A673 (cell line): Measurements from ENCODE around the gene NR1H2. TPM values are rescaled to one million over a fixed set of nuclear protein-coding genes. Genes with fewer than 3 reads are reported as not detected.
A peak's percentile ranks its signal among the peaks of the same experiment; 100 is the strongest.

Experiments
- BruUV-seq: library from RNA; stranded (reverse); fragments of 400-500 nt; replicated peaks from 2 replicates; lab custom pipeline; 2021; lab: Mats Ljungman, UMichigan
- CTCF ChIA-PET: fragments of 300-600 bp; sonication (Branson Sonifier 250); formaldehyde crosslinking; loops from one replicate; lab custom pipeline; 2022; ENCODE audit warnings: antibody characterized with exemption; lab: Charles Lee
- POLR2A ChIA-PET: fragments of 300-600 bp; sonication (Branson Sonifier 250); formaldehyde crosslinking; loops from one replicate; lab custom pipeline; 2022; ENCODE audit warnings: antibody characterized with exemption; ENCODE audit not compliant: low non-redundant PET; lab: Charles Lee
- DNase-seq: peaks from one replicate; pipeline ENCODE4 v3.0.0-alpha.2; 2015; ENCODE audit warnings: low spot score
- H3K27ac ChIP-seq: fragments of 200-600 bp; sonication (generic); 2 replicates; pipeline ENCODE4 v1.5.1; 2016; ENCODE audit warnings: mixed run types, low read depth, mild to moderate bottlenecking, mixed read lengths, antibody characterized with exemption, low read length; ENCODE audit not compliant: poor library complexity, severe bottlenecking
- H3K27me3 ChIP-seq: fragments of 200-600 bp; sonication (generic); replicated peaks from 2 replicates; pipeline ENCODE4 v1.6.1; 2017; ENCODE audit warnings: mixed run types, low read depth, mild to moderate bottlenecking, mixed read lengths, antibody characterized with exemption, low read length; ENCODE audit not compliant: insufficient read depth, poor library complexity
- H3K36me3 ChIP-seq: fragments of 200-600 bp; sonication (generic); 2 replicates; pipeline ENCODE4 v1.6.1; 2016; ENCODE audit warnings: mixed run types, mild to moderate bottlenecking, mixed read lengths, antibody characterized with exemption, low read length; ENCODE audit not compliant: insufficient read depth, poor library complexity, severe bottlenecking
- H3K4me1 ChIP-seq: fragments of 200-600 bp; sonication (generic); 2 replicates; pipeline ENCODE4 v1.6.1; 2017; ENCODE audit warnings: mixed run types, mild to moderate bottlenecking, mixed read lengths, antibody characterized with exemption, low read length; ENCODE audit not compliant: insufficient read depth, poor library complexity, severe bottlenecking
- H3K4me3 ChIP-seq: fragments of 200-600 bp; sonication (generic); 2 replicates; pipeline ENCODE4 v1.5.1; 2016; ENCODE audit warnings: low read depth, mixed run types, mild to moderate bottlenecking, mixed read lengths, low read length; ENCODE audit not compliant: poor library complexity, severe bottlenecking
- H3K9me3 ChIP-seq: fragments of 200-600 bp; sonication (generic); 2 replicates; pipeline ENCODE4 v1.6.1; 2016; ENCODE audit warnings: mixed run types, low read depth, mild to moderate bottlenecking, mixed read lengths, antibody characterized with exemption, low read length; ENCODE audit not compliant: poor library complexity, severe bottlenecking
- CTCF ChIP-seq: fragments of 300-800, 200-600 bp; sonication (generic); conservative IDR thresholded peaks from 2 replicates; pipeline ENCODE4 v1.5.1; 2017; ENCODE audit warnings: low read depth, mild to moderate bottlenecking, antibody characterized with exemption, low read length, moderate library complexity, mixed read lengths
- EZH2 ChIP-seq: fragments of 200-600 bp; sonication (generic); IDR thresholded peaks from 2 replicates; pipeline ENCODE4 v1.6.1; 2017; ENCODE audit warnings: borderline replicate concordance, low read depth, mild to moderate bottlenecking, mixed read lengths, antibody characterized with exemption, low read length; ENCODE audit not compliant: poor library complexity, severe bottlenecking
- intact Hi-C: fragments of 100-400 bp; cut with micrococcal nuclease; formaldehyde crosslinking; loops from one replicate; pipeline ENCODE4 v1.10.0; 2022; ENCODE audit not compliant: unreplicated experiment
- total RNA-seq: library from RNA; stranded (reverse); gene quantifications from 2 replicates; pipeline ENCODE4 v1.2.3, GENCODE V29; 2021

Gene NR1H2
- total RNA-seq, 1 experiment from 2014 or later, result 42.7 TPM

- no peak for DNase-seq
- TF ChIP-seq EZH2 (no peak), CTCF (no peak)
- Histone ChIP-seq H3K27me3 (no peaks in the 10 kb centered on the region), H3K36me3 (peaks cover 12% of the 10 kb centered on the region), H3K4me1 (no peaks in the 10 kb centered on the region), H3K27ac (no peak overlapping the region), H3K4me3 (no peak overlapping the region), H3K9me3 (no peaks in the 10 kb centered on the region)
- intact Hi-C loops, result no loop called here
- no TSS peak for BruUV-seq
- POLR2A ChIA-PET, result no interaction called here
- CTCF ChIA-PET, result no interaction called here
Measured at GRCh38 chr19:50392759-50393158, 16.5 kb downstream of the NR1H2 start.

- Histone ChIP-seq H3K9me3 (no peaks in the 10 kb centered on the region), H3K27ac (peak overlapping the region; percentile 37), H3K27me3 (no peaks in the 10 kb centered on the region), H3K36me3 (peaks cover 8% of the 10 kb centered on the region), H3K4me3 (no peak overlapping the region), H3K4me1 (no peaks in the 10 kb centered on the region)
- ChIA-PET CTCF (no interaction called here), POLR2A (no interaction called here)
- DNase-seq, result no peak
- BruUV-seq, result no TSS peak
- TF ChIP-seq EZH2, result no peak
- TF ChIP-seq CTCF, result no peak
- intact Hi-C loops, result no loop called here
Measured at GRCh38 chr19:50393589-50393988, 17.3 kb downstream of the NR1H2 start.

GRCh38 chr19:50394017-50394416, 17.8 kb downstream of the NR1H2 start:
- Histone ChIP-seq H3K4me1 (no peaks in the 10 kb centered on the region), H3K27me3 (no peaks in the 10 kb centered on the region), H3K4me3 (no peak overlapping the region), H3K36me3 (peaks cover 8% of the 10 kb centered on the region), H3K27ac (peak overlapping the region; percentile 37), H3K9me3 (no peaks in the 10 kb centered on the region)
- TF ChIP-seq CTCF (no peak), EZH2 (no peak)
- BruUV-seq, result no TSS peak
- ChIA-PET CTCF (no interaction called here), POLR2A (no interaction called here)
- DNase-seq, result no peak
- intact Hi-C loops, result no loop called here
